Spleen (tissue), 11 donors: ENCODE results near the gene HDAC4. TPM values are rescaled to one million over a fixed set of nuclear protein-coding genes. Genes with fewer than 3 reads are reported as not detected.

Experiments
- DNase-seq: peaks from one replicate; pipeline ENCODE4 v3.0.0-alpha.2; 2020
- H3K27ac ChIP-seq, 8 donors: fragments of 200-600 bp; sonication (generic) in 7 of 8; 1 replicate in 4 of 8; 2 replicates in 4 of 8; pipeline versions ENCODE4 v1.5.0 to v1.8.0; 2016 to 2021; ENCODE audit warnings: inconsistent platforms in 4 of 8, mild to moderate bottlenecking in 4 of 8, moderate library complexity in 1 of 8
- H3K27me3 ChIP-seq, 7 donors: fragments of 200-600 bp; sonication (generic) in 6 of 7; replicated peaks in 1 of 7; 1 replicate in 4 of 7; 2 replicates in 3 of 7; pipeline versions ENCODE4 v1.5.0 to v1.8.0; 2016 to 2021; ENCODE audit warnings: inconsistent platforms in 3 of 7, mild to moderate bottlenecking in 1 of 7
- H3K36me3 ChIP-seq, 6 donors: fragments of 200-600 bp; sonication (generic) in 5 of 6; 1 replicate in 4 of 6; 2 replicates in 2 of 6; pipeline versions ENCODE4 v1.5.0 to v1.8.0; 2016 to 2021; ENCODE audit warnings: inconsistent platforms in 2 of 6
- H3K4me1 ChIP-seq, 6 donors: fragments of 200-600 bp; sonication (generic) in 5 of 6; 1 replicate in 3 of 6; 2 replicates in 3 of 6; pipeline versions ENCODE4 v1.5.0 to v1.8.0; 2016 to 2021; ENCODE audit warnings: inconsistent platforms in 3 of 6
- H3K4me3 ChIP-seq, 8 donors: fragments of 200-600 bp; sonication (generic) in 7 of 8; 1 replicate in 4 of 8; 2 replicates in 4 of 8; pipeline versions ENCODE4 v1.5.0 to v1.8.0; 2016 to 2021; ENCODE audit warnings: inconsistent platforms in 4 of 8, mild to moderate bottlenecking in 4 of 8, moderate library complexity in 2 of 8
- H3K9me3 ChIP-seq, 8 donors: fragments of 200-600 bp; sonication (generic) in 7 of 8; 1 replicate in 4 of 8; 2 replicates in 4 of 8; pipeline versions ENCODE4 v1.5.0 to v1.8.0; 2016 to 2021; ENCODE audit warnings: inconsistent platforms in 4 of 8
- CTCF ChIP-seq, 11 experiments: fragments of 200-600 bp in 7 of 11; fragments of 450-650 bp in 4 of 11; sonication (generic) in 4 of 11; IDR thresholded peaks in 8 of 11; conservative IDR thresholded peaks in 3 of 11; 1 replicate in 7 of 11; 2 replicates in 4 of 11; pipeline versions ENCODE4 v1.4.0 to v1.8.0; 2016 to 2021; ENCODE audit warnings: antibody characterized with exemption in 11 of 11, inconsistent platforms in 4 of 11, mild to moderate bottlenecking in 1 of 11
- POLR2A ChIP-seq, 3 donors: fragments of 450-650 bp; IDR thresholded peaks; one replicate each; pipeline ENCODE4 v1.5.1; 2017; ENCODE audit warnings: antibody characterized with exemption in 3 of 3, mild to moderate bottlenecking in 1 of 3
- POLR2AphosphoS5 ChIP-seq, 3 donors: sonication (generic); formaldehyde crosslinking; IDR thresholded peaks; one replicate each; pipeline ENCODE4 v1.5.1; 2017; ENCODE audit warnings: antibody characterized with exemption in 3 of 3
- WGBS, 5 donors: extraction: QIAGEN DNeasy Blood & Tissue Kit in 3 of 5; methylation state at CpG; one replicate each; pipeline versions ENCODE4 v1.1.5 to v1.1.7; 2013 to 2018; 5-methylcytosine and 5-hydroxymethylcytosine counted together
- intact Hi-C: fragments of 100-400 bp; cut with DNase I; formaldehyde crosslinking; loops from one replicate; pipeline ENCODE4 v1.15.0; 2023; ENCODE audit warnings: low total_unique reads
- polyA plus RNA-seq, 3 donors: library from polyadenylated mRNA; stranded (reverse); fragments of 200-250 nt; gene quantifications; one replicate each; pipeline ENCODE4 v1.2.1, GENCODE V29; 2013
- total RNA-seq, 7 donors: library from RNA; depleted of rRNA in 3 of 7; stranded (reverse); fragments of >200 nt in 3 of 7; fragmentation: NEBNext Ultra II Directional in 4 of 7; extraction: Animal tissue kit (Norgen Biotek cat#: 25700) in 4 of 7; gene quantifications; one replicate each; pipeline versions ENCODE4 v1.1.0 to v1.2.1, GENCODE V29; 2016 to 2021
- donor health status: healthy with polysubstance abuse.
- donor health status: DM: no; HTN: no; CAD: no; lungs with moderate emphysema.
- donor health status: DM: no; HTN: no; CAD: no.
- donor health status: Bipolar disorder and iron deficiency.
- donor health status: healthy.
- donor health status: DM: no; HTN: no; CAD: no.
- donor health status: DM: yes; HTN: yes; CAD: no.

The HDAC4 gene
- total and polyA plus RNA-seq, 10 donors: 3.2 to 122 (median 69.5) TPM

- Histone ChIP-seq H3K36me3 (peaks cover 0 to 8% (median 0%) of the 10 kb centered on the region in 6 donors), H3K4me3 (no peak overlapping the region), H3K4me1 (peaks cover 26 to 95% (median 68%) of the 10 kb centered on the region in 6 donors), H3K27me3 (no peaks in the 10 kb centered on the region), H3K27ac (peak overlapping the region in 4 of 8 donors; percentile 20 to 93 (median 84)), H3K9me3 (no peaks in the 10 kb centered on the region)
- intact Hi-C loops: no loop called here
- TF ChIP-seq POLR2A (IDR thresholded peaks at IDR 0.05) (no peak), POLR2AphosphoS5 (IDR thresholded peaks at IDR 0.05) (peak in 1 of 3 donors; percentile 30)
- WGBS, 5 donors: 67 to 77% (median 72%) methylated on average over 13 to 14 of the region's 14 CpGs
- peak; percentile 75 for DNase-seq
These were observed 173.0 kb downstream of the HDAC4 start for GRCh38 chr2:239227661-239228371.

GRCh38 chr2:239226677-239227581 is 173.9 kb downstream of the HDAC4 start:
- no peak for TF ChIP-seq POLR2A (IDR thresholded peaks at IDR 0.05)
- peak in 1 of 3 donors; percentile 34 for TF ChIP-seq POLR2AphosphoS5 (IDR thresholded peaks at IDR 0.05)
- peak overlapping the region in 4 of 8 donors; percentile 20 to 93 (median 84) for H3K27ac ChIP-seq
- H3K4me3 ChIP-seq: no peak overlapping the region
- WGBS, 5 donors: 75 to 86% (median 76%) methylated on average over 17 of the region's 17 CpGs
- H3K27me3 ChIP-seq: no peaks in the 10 kb centered on the region
- intact Hi-C loops: no loop called here
- peaks cover 0 to 8% (median 0%) of the 10 kb centered on the region in 6 donors for H3K36me3 ChIP-seq
- H3K9me3 ChIP-seq: no peaks in the 10 kb centered on the region
- peak; percentile 71 for DNase-seq
- H3K4me1 ChIP-seq: peaks cover 35 to 99% (median 75%) of the 10 kb centered on the region in 6 donors

DNA sequence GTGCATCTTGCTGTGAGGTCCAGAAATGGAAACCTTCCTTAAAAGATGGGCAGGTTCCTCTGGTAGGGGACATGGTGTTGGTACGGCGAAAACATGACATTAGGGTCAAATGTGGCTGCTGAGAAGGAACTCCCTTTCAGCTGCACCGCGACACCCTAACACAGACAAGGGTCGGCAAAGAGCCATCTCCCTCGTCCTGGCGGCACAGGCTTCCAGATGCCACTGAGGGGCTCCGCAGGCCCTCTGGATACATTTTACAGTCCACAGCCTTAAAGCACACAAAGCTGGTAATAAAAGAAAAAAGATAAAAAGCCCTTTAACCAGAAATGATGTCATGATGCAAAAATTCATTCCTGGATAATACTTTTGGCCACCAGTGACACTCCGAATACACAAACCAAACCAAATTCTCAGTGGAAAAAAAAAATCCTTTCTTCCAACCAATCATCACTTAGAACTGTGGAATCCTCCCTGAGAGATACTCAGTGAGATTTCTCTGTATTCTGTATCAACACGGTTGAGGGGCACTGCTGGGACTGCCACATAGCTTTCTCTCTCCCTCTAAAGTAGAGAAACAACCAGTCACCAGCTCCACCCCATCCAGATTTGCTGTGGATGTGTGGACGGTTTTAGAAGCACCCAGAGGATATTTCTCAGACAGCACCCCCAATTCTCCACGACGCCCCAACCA is 174.8 kb downstream of the HDAC4 start:
- peak overlapping the region in 7 of 8 donors; percentile 23 to 93 (median 66) for H3K27ac ChIP-seq
- H3K4me3 ChIP-seq: peak overlapping the region in 1 of 8 donors; percentile 7
- H3K4me1 ChIP-seq: peaks cover 34 to 100% (median 79%) of the 10 kb centered on the region in 6 donors
- WGBS, 5 donors: 70 to 76% (median 73%) methylated on average over 13 of the region's 13 CpGs
- no peaks in the 10 kb centered on the region for H3K9me3 ChIP-seq
- TF ChIP-seq POLR2AphosphoS5 (IDR thresholded peaks at IDR 0.05) (no peak), CTCF (IDR thresholded peaks at IDR 0.05 in 8 of 11, conservative IDR thresholded peaks at IDR 0.05 in 3 of 11) (no peak), POLR2A (IDR thresholded peaks at IDR 0.05) (no peak)
- DNase-seq: peak; percentile 59
- H3K36me3 ChIP-seq: peaks cover 0 to 8% (median 0%) of the 10 kb centered on the region in 6 donors
- intact Hi-C loops: no loop called here
- no peaks in the 10 kb centered on the region for H3K27me3 ChIP-seq

DNA sequence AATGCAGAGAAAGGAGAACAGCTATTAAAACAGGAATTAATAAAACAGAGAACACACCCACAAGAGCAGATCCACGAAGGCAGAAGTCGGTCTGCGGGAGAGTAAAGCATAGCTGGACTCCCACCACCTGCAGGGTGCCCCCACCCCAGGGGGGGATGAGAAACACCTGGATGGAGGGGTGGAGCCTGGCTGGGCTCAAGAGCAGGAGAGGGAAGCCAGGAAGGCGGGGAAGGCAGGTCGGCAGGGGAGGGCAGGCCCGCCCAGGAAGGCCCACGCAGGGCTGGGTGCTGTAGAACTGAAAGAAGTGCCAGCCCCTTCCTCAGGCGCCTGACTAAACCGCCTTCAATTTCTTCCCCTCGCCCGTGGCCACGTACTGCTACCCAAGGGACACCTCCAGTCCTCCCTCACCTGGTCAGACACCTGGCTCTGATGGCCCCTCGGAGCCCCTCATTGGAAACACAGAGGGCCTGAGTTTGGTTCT is 175.4 kb downstream of the HDAC4 start:
- intact Hi-C loops: no loop called here
- Histone ChIP-seq H3K27me3 (no peaks in the 10 kb centered on the region), H3K9me3 (no peaks in the 10 kb centered on the region), H3K4me3 (peak overlapping the region in 1 of 8 donors; percentile 7), H3K4me1 (peaks cover 32 to 100% (median 78%) of the 10 kb centered on the region in 6 donors), H3K36me3 (peaks cover 0 to 8% (median 0%) of the 10 kb centered on the region in 6 donors), H3K27ac (peak overlapping the region in 7 of 8 donors; percentile 23 to 93 (median 66))
- DNase-seq: peak; percentile 77
- WGBS, 5 donors: 36 to 58% (median 47%) methylated on average over 13 of the region's 13 CpGs
- TF ChIP-seq POLR2AphosphoS5 (IDR thresholded peaks at IDR 0.05): peak in 1 of 3 donors; percentile 44
- no peak for TF ChIP-seq POLR2A (IDR thresholded peaks at IDR 0.05)
- no peak for TF ChIP-seq CTCF (IDR thresholded peaks at IDR 0.05 in 8 of 11, conservative IDR thresholded peaks at IDR 0.05 in 3 of 11)
